ENCODE measurements around the gene ATOX1.

The ATOX1 gene

DNA sequence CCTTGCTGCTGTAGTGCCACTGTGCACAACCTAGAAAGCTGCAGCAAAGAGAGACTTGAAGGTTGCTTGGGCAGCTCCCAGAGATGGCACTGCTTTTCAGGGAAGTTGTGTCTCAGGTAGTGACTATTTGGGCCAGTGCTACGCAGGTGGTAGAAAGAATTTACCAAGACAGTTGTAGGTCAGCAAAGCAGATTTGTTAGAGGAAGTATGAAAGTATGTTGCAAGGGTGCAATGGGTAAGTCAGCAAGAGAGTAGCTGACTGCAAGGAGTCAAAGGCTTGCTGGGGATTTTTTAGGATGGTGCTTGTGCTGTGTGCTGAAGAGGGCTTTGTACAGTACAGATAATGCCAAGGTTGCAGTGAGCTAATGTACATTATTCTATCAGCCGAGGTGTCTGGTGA is 38.2 kb downstream of the ATOX1 start:
- Histone ChIP-seq H3K9ac (ENCODE audit: low read depth in 1 of 2, low read length in 2 of 2) (no peak overlapping the region), H3K27ac (ENCODE audit: low read depth, low read length) (no peak overlapping the region)

DNA sequence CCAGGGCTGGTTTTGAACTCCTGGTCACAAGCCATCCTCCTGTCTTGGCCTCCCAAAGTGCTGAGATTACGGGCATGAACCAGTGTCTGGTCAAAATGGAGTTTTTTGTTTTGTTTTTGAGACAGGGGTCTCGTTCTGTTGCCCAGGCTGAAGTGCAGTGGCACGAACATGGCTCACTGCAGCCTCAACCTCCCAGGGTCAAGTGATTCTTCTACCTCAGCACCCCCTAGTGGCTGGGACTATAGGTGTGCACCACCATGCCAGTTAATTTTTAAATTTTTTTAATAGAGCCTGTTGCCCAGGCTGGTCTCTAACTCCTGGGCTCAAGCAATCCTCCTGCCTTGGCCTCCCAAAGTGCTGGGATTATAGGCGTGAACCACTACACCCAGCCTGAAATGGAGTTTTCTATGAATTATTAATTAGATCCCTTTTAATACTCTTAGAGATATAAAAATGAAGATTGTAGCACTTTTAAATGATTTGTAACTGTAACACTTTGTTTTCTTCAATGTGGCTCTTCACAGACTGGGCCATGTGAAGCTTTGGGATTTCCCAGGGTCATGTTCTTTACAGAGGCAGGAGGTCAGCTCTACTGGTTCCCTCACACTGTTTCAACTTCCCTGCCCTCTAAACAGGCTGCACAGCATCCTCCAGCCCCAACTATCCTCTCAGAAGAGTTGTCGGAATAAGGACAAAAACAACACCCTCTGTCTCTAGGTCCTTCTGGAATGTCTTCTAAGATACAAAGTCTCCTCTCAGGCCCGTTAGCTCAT is 39.0 kb downstream of the ATOX1 start:
- Histone ChIP-seq H3K9me3 (ENCODE audit: control insufficient read depth in 1 of 2, low read length in 2 of 2) (no peaks in the 10 kb centered on the region), H3K27me3 (ENCODE audit: control insufficient read depth in 1 of 2, insufficient read depth in 2 of 2, low read length in 2 of 2) (no peaks in the 10 kb centered on the region), H3K4me1 (ENCODE audit: control insufficient read depth in 1 of 2, insufficient read depth in 2 of 2, low read length in 2 of 2) (peaks cover 5 to 11% of the 10 kb centered on the region in 2 donors), H3K4me3 (ENCODE audit: low read depth in 1 of 2, low read length in 2 of 2) (no peak overlapping the region), H3K36me3 (ENCODE audit: control insufficient read depth in 1 of 2, insufficient read depth in 2 of 2, low read length in 2 of 2) (no peaks in the 10 kb centered on the region), H3K9ac (ENCODE audit: low read depth in 1 of 2, low read length in 2 of 2) (no peak overlapping the region), H3K27ac (ENCODE audit: low read depth, low read length) (no peak overlapping the region)

More for the DNA sequence above, 38.2 kb downstream of the ATOX1 start:
- no peak overlapping the region for H3K4me3 ChIP-seq (ENCODE audit: low read depth in 1 of 2, low read length in 2 of 2)
- H3K36me3 ChIP-seq (ENCODE audit: control insufficient read depth in 1 of 2, insufficient read depth in 2 of 2, low read length in 2 of 2), result no peaks in the 10 kb centered on the region
- H3K4me1 ChIP-seq (ENCODE audit: control insufficient read depth in 1 of 2, insufficient read depth in 2 of 2, low read length in 2 of 2), result peaks cover 5 to 11% of the 10 kb centered on the region in 2 donors
- H3K27me3 ChIP-seq (ENCODE audit: control insufficient read depth in 1 of 2, insufficient read depth in 2 of 2, low read length in 2 of 2), result no peaks in the 10 kb centered on the region
- no peaks in the 10 kb centered on the region for H3K9me3 ChIP-seq (ENCODE audit: control insufficient read depth in 1 of 2, low read length in 2 of 2)

DNA sequence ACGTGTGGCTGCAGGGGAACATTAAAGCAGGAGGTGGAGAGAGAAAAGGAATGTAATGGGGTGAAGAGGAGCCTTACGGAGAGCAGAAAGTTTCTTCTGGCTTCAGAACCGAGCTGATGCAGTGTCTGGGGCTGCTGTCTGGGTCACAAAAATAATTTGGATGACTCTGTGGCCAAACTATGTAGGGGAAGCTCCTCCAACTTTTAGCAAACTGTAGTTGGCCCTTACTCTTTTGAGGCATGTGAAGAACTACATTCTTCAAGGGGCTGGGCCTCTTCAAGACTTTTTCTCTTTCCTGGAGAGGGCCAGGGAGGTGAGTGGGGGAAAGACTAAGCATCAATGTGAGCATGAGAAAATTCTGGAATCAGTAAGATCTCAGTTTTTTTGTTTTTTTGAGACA is 39.8 kb downstream of the ATOX1 start:
- no peaks in the 10 kb centered on the region for H3K9me3 ChIP-seq (ENCODE audit: control insufficient read depth in 1 of 2, low read length in 2 of 2)
- H3K36me3 ChIP-seq (ENCODE audit: control insufficient read depth in 1 of 2, insufficient read depth in 2 of 2, low read length in 2 of 2), result no peaks in the 10 kb centered on the region
- no peaks in the 10 kb centered on the region for H3K27me3 ChIP-seq (ENCODE audit: control insufficient read depth in 1 of 2, insufficient read depth in 2 of 2, low read length in 2 of 2)
- no peak overlapping the region for H3K4me3 ChIP-seq (ENCODE audit: low read depth in 1 of 2, low read length in 2 of 2)
- H3K4me1 ChIP-seq (ENCODE audit: control insufficient read depth in 1 of 2, insufficient read depth in 2 of 2, low read length in 2 of 2), result peaks cover 5 to 11% of the 10 kb centered on the region in 2 donors
- H3K9ac ChIP-seq (ENCODE audit: low read depth in 1 of 2, low read length in 2 of 2), result no peak overlapping the region
- H3K27ac ChIP-seq (ENCODE audit: low read depth, low read length), result no peak overlapping the region

GRCh38 chr5:151718153-151718552 is 40.3 kb downstream of the ATOX1 start:
- Histone ChIP-seq H3K4me3 (ENCODE audit: low read depth in 1 of 2, low read length in 2 of 2) (no peak overlapping the region), H3K4me1 (ENCODE audit: control insufficient read depth in 1 of 2, insufficient read depth in 2 of 2, low read length in 2 of 2) (peaks cover 5 to 11% of the 10 kb centered on the region in 2 donors), H3K27me3 (ENCODE audit: control insufficient read depth in 1 of 2, insufficient read depth in 2 of 2, low read length in 2 of 2) (no peaks in the 10 kb centered on the region), H3K9ac (ENCODE audit: low read depth in 1 of 2, low read length in 2 of 2) (no peak overlapping the region), H3K9me3 (ENCODE audit: control insufficient read depth in 1 of 2, low read length in 2 of 2) (no peaks in the 10 kb centered on the region), H3K36me3 (ENCODE audit: control insufficient read depth in 1 of 2, insufficient read depth in 2 of 2, low read length in 2 of 2) (no peaks in the 10 kb centered on the region), H3K27ac (ENCODE audit: low read depth, low read length) (no peak overlapping the region)

GRCh38 chr5:151717416-151717815 is 41.0 kb downstream of the ATOX1 start:
- Histone ChIP-seq H3K4me3 (ENCODE audit: low read depth in 1 of 2, low read length in 2 of 2) (no peak overlapping the region), H3K36me3 (ENCODE audit: control insufficient read depth in 1 of 2, insufficient read depth in 2 of 2, low read length in 2 of 2) (no peaks in the 10 kb centered on the region), H3K27me3 (ENCODE audit: control insufficient read depth in 1 of 2, insufficient read depth in 2 of 2, low read length in 2 of 2) (no peaks in the 10 kb centered on the region), H3K9ac (ENCODE audit: low read depth in 1 of 2, low read length in 2 of 2) (no peak overlapping the region), H3K9me3 (ENCODE audit: control insufficient read depth in 1 of 2, low read length in 2 of 2) (no peaks in the 10 kb centered on the region), H3K27ac (ENCODE audit: low read depth, low read length) (no peak overlapping the region), H3K4me1 (ENCODE audit: control insufficient read depth in 1 of 2, insufficient read depth in 2 of 2, low read length in 2 of 2) (peaks cover 5 to 11% of the 10 kb centered on the region in 2 donors)

DNA sequence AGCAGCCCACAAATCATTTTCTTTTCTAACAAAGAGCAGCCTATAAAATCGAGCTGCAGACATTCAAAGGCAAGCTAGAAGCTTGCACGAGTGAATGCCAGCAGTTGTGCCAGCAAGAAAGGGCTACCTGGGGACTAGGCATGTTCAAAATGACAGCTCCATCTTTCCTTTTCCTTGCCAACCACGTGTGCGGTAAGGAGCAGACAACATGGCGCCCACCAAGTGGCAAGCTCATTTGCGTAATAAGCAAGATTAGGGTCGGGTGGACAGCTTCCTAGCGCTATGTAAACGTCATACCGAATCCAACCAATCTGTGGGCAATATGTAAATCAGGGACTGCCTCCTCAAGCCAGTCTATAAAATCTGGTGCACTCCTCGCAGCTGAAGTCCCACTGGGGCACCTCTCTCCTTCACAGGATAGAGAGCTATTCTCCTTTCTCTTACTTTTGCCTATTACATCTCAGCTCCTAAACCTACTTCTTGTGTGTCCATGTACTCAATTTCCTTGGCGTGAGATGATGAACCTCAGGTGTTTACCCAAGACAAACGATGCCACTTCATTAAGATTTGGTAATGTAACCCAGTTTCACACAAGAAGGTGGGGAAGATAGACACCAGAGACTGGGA is 49.2 kb downstream of the ATOX1 start:
- Histone ChIP-seq H3K36me3 (ENCODE audit: control insufficient read depth in 1 of 2, insufficient read depth in 2 of 2, low read length in 2 of 2) (no peaks in the 10 kb centered on the region), H3K27ac (ENCODE audit: low read depth, low read length) (no peak overlapping the region), H3K4me3 (ENCODE audit: low read depth in 1 of 2, low read length in 2 of 2) (no peak overlapping the region), H3K27me3 (ENCODE audit: control insufficient read depth in 1 of 2, insufficient read depth in 2 of 2, low read length in 2 of 2) (no peaks in the 10 kb centered on the region), H3K4me1 (ENCODE audit: control insufficient read depth in 1 of 2, insufficient read depth in 2 of 2, low read length in 2 of 2) (peaks cover 4 to 6% of the 10 kb centered on the region in 2 donors), H3K9ac (ENCODE audit: low read depth in 1 of 2, low read length in 2 of 2) (no peak overlapping the region), H3K9me3 (ENCODE audit: control insufficient read depth in 1 of 2, low read length in 2 of 2) (no peaks in the 10 kb centered on the region)

DNA sequence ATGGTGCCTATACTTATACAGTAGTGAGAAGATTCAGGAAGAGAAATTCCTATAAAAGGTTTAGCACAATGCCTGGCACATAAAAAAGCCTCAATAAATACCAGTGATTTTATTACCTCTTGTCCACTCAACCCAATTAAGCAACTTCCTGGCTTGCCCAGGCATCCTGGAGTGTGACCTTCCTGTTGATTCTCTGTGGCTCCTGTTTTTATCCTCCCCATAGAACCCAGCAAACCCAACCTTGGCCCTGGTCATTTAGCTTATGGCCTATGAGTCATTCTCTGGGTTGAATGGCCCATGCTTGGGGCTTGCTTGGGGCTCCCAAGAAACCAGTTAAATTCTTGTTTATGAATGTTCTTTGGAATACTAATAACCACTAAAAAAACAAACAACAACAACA is 50.3 kb downstream of the ATOX1 start:
- H3K9me3 ChIP-seq (ENCODE audit: control insufficient read depth in 1 of 2, low read length in 2 of 2), result no peaks in the 10 kb centered on the region
- no peaks in the 10 kb centered on the region for H3K36me3 ChIP-seq (ENCODE audit: control insufficient read depth in 1 of 2, insufficient read depth in 2 of 2, low read length in 2 of 2)
- H3K27ac ChIP-seq (ENCODE audit: low read depth, low read length), result no peak overlapping the region
- H3K4me3 ChIP-seq (ENCODE audit: low read depth in 1 of 2, low read length in 2 of 2), result no peak overlapping the region
- H3K27me3 ChIP-seq (ENCODE audit: control insufficient read depth in 1 of 2, insufficient read depth in 2 of 2, low read length in 2 of 2), result no peaks in the 10 kb centered on the region
- no peak overlapping the region for H3K9ac ChIP-seq (ENCODE audit: low read depth in 1 of 2, low read length in 2 of 2)
- H3K4me1 ChIP-seq (ENCODE audit: control insufficient read depth in 1 of 2, insufficient read depth in 2 of 2, low read length in 2 of 2), result peaks cover 10 to 15% of the 10 kb centered on the region in 2 donors

DNA sequence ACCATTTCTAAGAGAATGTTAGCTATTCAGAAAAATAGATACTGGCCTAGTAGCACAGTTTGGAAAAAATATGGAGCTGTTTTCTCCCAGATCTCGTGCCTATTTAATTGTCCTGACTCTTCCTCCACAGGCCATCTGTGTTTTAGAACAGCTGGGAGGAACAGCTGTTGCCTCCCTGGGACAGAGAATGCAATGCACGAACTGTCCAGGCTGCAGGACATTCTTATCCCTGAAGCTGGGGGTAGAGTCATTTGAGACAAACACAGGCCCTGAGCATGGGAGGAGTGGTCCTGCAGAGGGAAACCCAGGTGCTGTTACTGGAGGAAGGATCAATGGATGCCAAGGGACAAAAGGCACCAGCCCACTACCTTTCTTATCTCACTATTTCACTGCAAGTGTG is 50.9 kb downstream of the ATOX1 start:
- no peaks in the 10 kb centered on the region for H3K36me3 ChIP-seq (ENCODE audit: control insufficient read depth in 1 of 2, insufficient read depth in 2 of 2, low read length in 2 of 2)

GRCh38 chr5:151706906-151707305 is 51.5 kb downstream of the ATOX1 start:
- Histone ChIP-seq H3K4me3 (ENCODE audit: low read depth in 1 of 2, low read length in 2 of 2) (no peak overlapping the region), H3K27me3 (ENCODE audit: control insufficient read depth in 1 of 2, insufficient read depth in 2 of 2, low read length in 2 of 2) (no peaks in the 10 kb centered on the region), H3K27ac (ENCODE audit: low read depth, low read length) (no peak overlapping the region), H3K36me3 (ENCODE audit: control insufficient read depth in 1 of 2, insufficient read depth in 2 of 2, low read length in 2 of 2) (no peaks in the 10 kb centered on the region), H3K9ac (ENCODE audit: low read depth in 1 of 2, low read length in 2 of 2) (no peak overlapping the region), H3K9me3 (ENCODE audit: control insufficient read depth in 1 of 2, low read length in 2 of 2) (no peaks in the 10 kb centered on the region), H3K4me1 (ENCODE audit: control insufficient read depth in 1 of 2, insufficient read depth in 2 of 2, low read length in 2 of 2) (peaks cover 14 to 22% of the 10 kb centered on the region in 2 donors)

More for the DNA sequence above, 50.9 kb downstream of the ATOX1 start:
- Histone ChIP-seq H3K27me3 (ENCODE audit: control insufficient read depth in 1 of 2, insufficient read depth in 2 of 2, low read length in 2 of 2) (no peaks in the 10 kb centered on the region), H3K9ac (ENCODE audit: low read depth in 1 of 2, low read length in 2 of 2) (no peak overlapping the region), H3K9me3 (ENCODE audit: control insufficient read depth in 1 of 2, low read length in 2 of 2) (no peaks in the 10 kb centered on the region), H3K4me1 (ENCODE audit: control insufficient read depth in 1 of 2, insufficient read depth in 2 of 2, low read length in 2 of 2) (peaks cover 14 to 21% of the 10 kb centered on the region in 2 donors), H3K4me3 (ENCODE audit: low read depth in 1 of 2, low read length in 2 of 2) (no peak overlapping the region), H3K27ac (ENCODE audit: low read depth, low read length) (no peak overlapping the region)

- Histone ChIP-seq H3K4me1 (ENCODE audit: control insufficient read depth in 1 of 2, insufficient read depth in 2 of 2, low read length in 2 of 2) (peaks cover 21 to 29% of the 10 kb centered on the region in 2 donors), H3K36me3 (ENCODE audit: control insufficient read depth in 1 of 2, insufficient read depth in 2 of 2, low read length in 2 of 2) (no peaks in the 10 kb centered on the region), H3K9ac (ENCODE audit: low read depth in 1 of 2, low read length in 2 of 2) (no peak overlapping the region), H3K9me3 (ENCODE audit: control insufficient read depth in 1 of 2, low read length in 2 of 2) (no peaks in the 10 kb centered on the region), H3K27me3 (ENCODE audit: control insufficient read depth in 1 of 2, insufficient read depth in 2 of 2, low read length in 2 of 2) (no peaks in the 10 kb centered on the region), H3K4me3 (ENCODE audit: low read depth in 1 of 2, low read length in 2 of 2) (no peak overlapping the region), H3K27ac (ENCODE audit: low read depth, low read length) (no peak overlapping the region)
Observed at GRCh38 chr5:151703780-151704179, 54.7 kb downstream of the ATOX1 start.
